ENCODE data around the gene ATP2C2.
"Not testable (repeated sequence)": the region's sequence is repeated elsewhere in the genome, so short reads cannot be mapped to it uniquely, and the experiment has no call there.

The ATP2C2 gene

DNA sequence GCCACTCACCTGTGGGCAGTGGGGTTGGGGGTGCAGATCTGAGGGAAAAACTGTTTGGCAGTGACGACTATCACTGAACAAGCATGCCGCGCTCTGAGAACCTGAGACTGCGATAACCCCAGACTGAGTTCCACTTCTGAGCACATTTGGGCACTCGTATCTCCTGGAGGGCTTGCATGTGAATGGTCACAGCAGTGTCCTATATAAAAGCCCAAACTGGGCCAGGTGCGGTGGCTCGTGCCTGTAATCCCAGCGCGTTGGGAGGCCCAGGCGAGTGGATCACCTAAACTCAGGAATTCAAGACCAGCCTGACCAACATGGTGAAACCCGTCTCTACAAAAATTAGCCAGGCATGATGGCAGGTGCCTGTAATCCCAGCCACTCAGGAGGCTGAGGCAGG, 18.7 kb downstream of the ATP2C2 start:
- no peak overlapping the region for H3K27ac ChIP-seq (ENCODE audit: low read length)
- no peaks in the 10 kb centered on the region for H3K4me1 ChIP-seq (ENCODE audit: control insufficient read depth, low read depth, low read length)
- H3K4me3 ChIP-seq (ENCODE audit: low read length): no peak overlapping the region
- no peaks in the 10 kb centered on the region for H3K27me3 ChIP-seq (ENCODE audit: control insufficient read depth, insufficient read depth, low read length)
- H3K9ac ChIP-seq (ENCODE audit: low read length): no peak overlapping the region
- H3K9me3 ChIP-seq (ENCODE audit: control insufficient read depth, low read depth, low read length): no peaks in the 10 kb centered on the region
- no peaks in the 10 kb centered on the region for H3K36me3 ChIP-seq (ENCODE audit: control insufficient read depth, low read depth, low read length)

DNA sequence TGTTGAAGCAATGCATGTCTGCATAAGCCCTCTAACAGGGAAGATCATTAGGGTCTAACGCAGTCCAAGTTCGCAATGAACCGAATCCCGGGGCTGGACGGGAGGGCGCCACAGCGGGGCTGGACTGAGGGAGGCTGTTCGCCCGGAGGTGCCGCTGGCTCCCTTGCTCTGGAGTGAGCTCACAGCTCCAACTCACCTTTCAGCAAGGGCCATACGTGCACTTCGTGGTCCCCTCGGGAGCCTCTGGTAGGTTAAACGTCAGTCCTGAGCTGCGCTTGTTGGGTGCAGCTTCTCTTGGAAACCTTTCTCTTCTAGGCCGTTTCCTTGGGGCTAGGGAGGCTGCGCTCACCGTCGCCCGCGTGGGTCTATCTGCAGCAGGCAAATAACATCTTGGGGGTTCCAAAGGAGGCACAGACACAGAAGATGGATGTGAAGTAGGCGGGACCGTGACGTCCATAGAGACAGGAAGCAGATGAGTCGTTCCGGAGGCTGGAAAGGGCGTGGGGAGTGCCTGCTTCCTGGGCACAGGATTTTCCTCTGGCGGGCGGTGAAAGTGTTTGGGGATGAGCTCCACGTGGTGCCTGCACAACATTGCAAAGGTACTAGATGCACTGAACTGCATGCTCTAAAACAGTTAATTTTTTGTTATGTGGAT, 21.9 kb downstream of the ATP2C2 start:
- H3K4me3 ChIP-seq (ENCODE audit: low read length): no peak overlapping the region
- no peaks in the 10 kb centered on the region for H3K36me3 ChIP-seq (ENCODE audit: control insufficient read depth, low read depth, low read length)
- H3K4me1 ChIP-seq (ENCODE audit: control insufficient read depth, low read depth, low read length): no peaks in the 10 kb centered on the region
- H3K9ac ChIP-seq (ENCODE audit: low read length): no peak overlapping the region
- no peaks in the 10 kb centered on the region for H3K9me3 ChIP-seq (ENCODE audit: control insufficient read depth, low read depth, low read length)
- H3K27me3 ChIP-seq (ENCODE audit: control insufficient read depth, insufficient read depth, low read length): no peaks in the 10 kb centered on the region
- no peak overlapping the region for H3K27ac ChIP-seq (ENCODE audit: low read length)

DNA sequence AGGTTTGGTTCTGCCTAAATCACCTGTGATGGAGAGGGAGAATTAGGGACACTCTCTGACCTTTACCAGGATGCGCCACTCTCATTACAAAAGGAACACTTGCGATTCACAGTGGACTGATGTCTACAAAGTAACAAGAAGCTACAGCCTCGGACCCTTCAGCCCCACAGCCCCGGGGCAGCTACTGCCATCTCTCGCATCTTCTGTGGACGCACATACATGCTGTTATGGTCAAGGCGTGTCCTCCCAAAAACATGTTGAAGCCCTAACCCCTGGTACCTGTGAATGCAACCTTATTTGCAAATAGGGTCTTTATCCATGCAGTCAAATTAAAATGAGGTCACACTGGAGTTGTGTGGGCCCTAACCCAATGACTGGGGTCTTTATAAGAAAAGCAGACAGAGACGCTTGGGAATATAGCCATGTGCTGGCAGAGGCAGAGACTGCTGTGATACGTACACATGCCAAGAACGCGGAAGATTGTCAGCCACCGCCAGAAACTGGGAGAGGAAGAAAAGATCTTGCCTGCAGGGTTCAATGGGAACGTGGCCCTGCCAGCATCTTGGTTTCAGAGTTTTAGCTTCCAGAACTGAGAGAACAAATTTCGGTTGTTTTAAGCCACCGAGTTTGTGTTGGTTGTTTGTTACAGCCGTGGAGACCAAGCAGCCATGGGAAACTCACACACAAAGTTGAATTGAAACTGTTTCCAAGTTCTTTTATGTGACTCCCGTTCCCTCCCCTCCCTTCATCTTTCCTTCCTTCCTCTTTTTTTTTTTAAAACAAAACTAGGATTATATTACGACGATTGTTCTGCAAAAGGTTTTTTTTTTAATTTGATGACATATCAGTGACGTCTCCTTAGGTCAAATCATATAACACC, 23.1 kb downstream of the ATP2C2 start:
- Histone ChIP-seq H3K4me1 (ENCODE audit: control insufficient read depth, low read depth, low read length) (no peaks in the 10 kb centered on the region), H3K27me3 (ENCODE audit: control insufficient read depth, insufficient read depth, low read length) (no peaks in the 10 kb centered on the region), H3K4me3 (ENCODE audit: low read length) (no peak overlapping the region), H3K9ac (ENCODE audit: low read length) (no peak overlapping the region), H3K27ac (ENCODE audit: low read length) (no peak overlapping the region), H3K36me3 (ENCODE audit: control insufficient read depth, low read depth, low read length) (no peaks in the 10 kb centered on the region), H3K9me3 (ENCODE audit: control insufficient read depth, low read depth, low read length) (no peaks in the 10 kb centered on the region)

DNA sequence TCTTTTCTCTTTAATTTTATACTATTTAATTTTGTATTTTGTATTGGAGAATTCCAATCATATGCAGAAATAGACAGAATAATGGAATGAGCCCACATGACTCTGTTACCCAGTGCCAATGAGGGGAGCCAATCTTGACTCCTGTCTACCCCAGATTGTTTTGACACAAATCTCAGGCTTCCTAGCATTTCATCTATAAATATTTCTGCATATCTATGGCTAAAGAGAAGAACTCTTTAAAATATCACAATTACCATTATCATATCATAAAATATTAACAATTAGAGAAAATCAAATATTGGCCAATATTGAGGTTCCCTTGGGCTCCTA, 23.7 kb downstream of the ATP2C2 start:
- H3K36me3 ChIP-seq (ENCODE audit: control insufficient read depth, low read depth, low read length): no peaks in the 10 kb centered on the region
- no peak overlapping the region for H3K27ac ChIP-seq (ENCODE audit: low read length)
- no peak overlapping the region for H3K9ac ChIP-seq (ENCODE audit: low read length)
- no peaks in the 10 kb centered on the region for H3K9me3 ChIP-seq (ENCODE audit: control insufficient read depth, low read depth, low read length)
- H3K27me3 ChIP-seq (ENCODE audit: control insufficient read depth, insufficient read depth, low read length): no peaks in the 10 kb centered on the region
- H3K4me3 ChIP-seq (ENCODE audit: low read length): no peak overlapping the region
- no peaks in the 10 kb centered on the region for H3K4me1 ChIP-seq (ENCODE audit: control insufficient read depth, low read depth, low read length)

DNA sequence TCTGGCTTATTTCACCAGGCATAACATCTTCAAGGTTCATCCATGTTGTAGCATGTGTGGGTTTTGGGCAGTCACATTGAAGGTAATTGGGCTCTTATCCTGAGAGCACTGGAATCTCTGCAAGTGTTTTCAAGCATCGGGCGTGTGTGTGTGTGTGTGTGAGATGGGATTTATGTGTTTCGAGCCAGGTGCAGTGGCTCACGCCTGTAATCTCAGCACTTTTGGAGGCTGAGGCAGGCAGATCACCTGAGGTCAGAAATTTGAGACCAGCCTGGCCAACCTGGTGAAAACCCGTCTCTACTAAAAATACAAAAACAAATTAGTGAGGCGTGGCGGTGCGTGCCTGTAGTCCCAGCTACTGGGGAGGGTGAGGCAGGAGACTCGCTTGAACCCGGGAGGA, 27.7 kb downstream of the ATP2C2 start:
- not testable (repeated sequence) for H3K9ac ChIP-seq (ENCODE audit: low read length); H3K27me3 ChIP-seq (ENCODE audit: control insufficient read depth, insufficient read depth, low read length); H3K4me3 ChIP-seq (ENCODE audit: low read length); H3K9me3 ChIP-seq (ENCODE audit: control insufficient read depth, low read depth, low read length); H3K36me3 ChIP-seq (ENCODE audit: control insufficient read depth, low read depth, low read length); H3K27ac ChIP-seq (ENCODE audit: low read length); H3K4me1 ChIP-seq (ENCODE audit: control insufficient read depth, low read depth, low read length)

DNA sequence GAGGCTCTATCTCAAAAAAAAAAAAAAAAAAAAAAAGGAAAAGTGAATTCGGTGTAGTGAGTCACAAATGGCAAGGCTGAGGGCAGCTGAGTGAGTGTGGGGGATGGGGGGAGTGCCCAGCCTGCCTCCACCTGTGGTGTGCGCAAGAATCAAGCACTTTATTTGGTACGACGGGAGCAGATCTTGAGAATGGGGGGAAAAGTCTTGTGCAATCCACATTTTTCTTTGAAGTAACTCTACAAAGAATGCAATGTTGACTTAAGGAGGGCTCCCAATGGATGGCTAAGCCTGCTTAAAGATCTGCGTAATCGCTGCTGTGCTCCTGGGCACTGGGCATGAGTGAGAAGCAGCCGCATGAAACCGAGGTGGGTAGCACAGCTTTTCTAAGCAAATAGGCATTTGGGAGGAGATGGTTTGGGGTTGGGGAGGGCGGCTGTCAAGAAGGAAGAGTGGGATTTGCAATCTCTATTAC, 28.2 kb downstream of the ATP2C2 start:
- H3K27me3 ChIP-seq (ENCODE audit: control insufficient read depth, insufficient read depth, low read length): no peaks in the 10 kb centered on the region
- no peaks in the 10 kb centered on the region for H3K4me1 ChIP-seq (ENCODE audit: control insufficient read depth, low read depth, low read length)
- H3K9ac ChIP-seq (ENCODE audit: low read length): no peak overlapping the region
- H3K9me3 ChIP-seq (ENCODE audit: control insufficient read depth, low read depth, low read length): no peaks in the 10 kb centered on the region
- H3K4me3 ChIP-seq (ENCODE audit: low read length): no peak overlapping the region
- H3K36me3 ChIP-seq (ENCODE audit: control insufficient read depth, low read depth, low read length): no peaks in the 10 kb centered on the region
- no peak overlapping the region for H3K27ac ChIP-seq (ENCODE audit: low read length)

DNA sequence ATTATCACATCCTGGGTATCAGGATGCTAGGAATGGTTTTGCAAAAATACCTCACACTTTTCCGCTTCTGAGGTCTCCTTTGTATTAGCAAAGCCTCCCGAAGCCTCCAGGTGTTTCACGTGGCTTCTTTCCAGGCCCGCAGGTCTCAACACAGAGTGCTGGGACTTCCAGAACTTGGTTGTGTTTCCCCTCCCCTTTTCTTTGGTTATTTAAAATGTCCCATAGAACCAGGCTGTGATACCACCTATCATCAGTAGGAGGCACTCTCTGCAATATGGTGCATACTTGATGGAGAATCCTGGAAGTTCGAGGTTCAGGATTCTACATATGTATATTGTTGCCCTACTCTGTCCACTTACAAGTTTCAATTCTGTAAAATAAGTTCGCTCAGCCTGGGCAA, 28.8 kb downstream of the ATP2C2 start:
- no peak overlapping the region for H3K9ac ChIP-seq (ENCODE audit: low read length)
- H3K4me1 ChIP-seq (ENCODE audit: control insufficient read depth, low read depth, low read length): no peaks in the 10 kb centered on the region
- H3K27ac ChIP-seq (ENCODE audit: low read length): no peak overlapping the region
- H3K27me3 ChIP-seq (ENCODE audit: control insufficient read depth, insufficient read depth, low read length): no peaks in the 10 kb centered on the region
- no peaks in the 10 kb centered on the region for H3K36me3 ChIP-seq (ENCODE audit: control insufficient read depth, low read depth, low read length)
- H3K4me3 ChIP-seq (ENCODE audit: low read length): no peak overlapping the region
- no peaks in the 10 kb centered on the region for H3K9me3 ChIP-seq (ENCODE audit: control insufficient read depth, low read depth, low read length)

DNA sequence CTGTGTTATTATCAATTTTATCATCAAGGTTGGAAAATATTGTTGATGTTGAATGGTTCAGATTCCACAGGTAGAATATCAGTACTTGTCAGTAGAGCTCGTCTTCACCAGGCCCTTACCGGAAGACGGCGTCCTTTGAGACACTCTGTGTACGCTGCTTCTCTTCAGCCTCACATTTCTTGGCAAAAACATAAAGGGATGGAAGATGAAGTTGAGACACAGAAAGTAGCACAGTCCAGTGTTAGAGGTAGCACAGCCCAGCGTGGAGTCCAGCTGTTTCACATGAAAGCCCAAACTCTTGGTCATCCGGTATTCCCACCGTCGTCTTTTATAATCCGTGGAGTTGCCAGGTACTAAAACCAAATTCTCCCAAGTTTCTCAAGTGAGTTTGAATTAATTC, 30.4 kb downstream of the ATP2C2 start:
- Histone ChIP-seq H3K36me3 (ENCODE audit: control insufficient read depth, low read depth, low read length) (no peaks in the 10 kb centered on the region), H3K27me3 (ENCODE audit: control insufficient read depth, insufficient read depth, low read length) (no peaks in the 10 kb centered on the region), H3K27ac (ENCODE audit: low read length) (no peak overlapping the region), H3K4me3 (ENCODE audit: low read length) (no peak overlapping the region), H3K9ac (ENCODE audit: low read length) (no peak overlapping the region), H3K4me1 (ENCODE audit: control insufficient read depth, low read depth, low read length) (no peaks in the 10 kb centered on the region), H3K9me3 (ENCODE audit: control insufficient read depth, low read depth, low read length) (no peaks in the 10 kb centered on the region)

DNA sequence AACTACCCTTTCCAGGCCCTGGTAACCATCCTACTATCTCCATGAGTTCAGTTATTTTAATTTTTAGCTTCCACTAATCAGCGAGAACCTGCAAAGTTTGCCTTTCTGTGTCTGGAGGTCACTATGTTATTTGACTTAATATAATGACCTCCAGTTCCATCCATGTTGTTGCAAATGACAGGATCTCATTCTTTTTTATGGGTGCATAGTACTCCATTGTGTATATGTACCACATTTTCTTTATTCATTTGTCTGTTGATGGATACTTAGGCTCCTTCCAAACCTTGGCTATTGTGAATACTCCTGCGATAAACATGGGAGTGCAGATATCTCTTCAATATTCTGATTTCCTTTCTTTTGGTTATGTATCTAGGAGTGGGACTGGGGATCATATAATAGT, 31.6 kb downstream of the ATP2C2 start:
- H3K9ac ChIP-seq (ENCODE audit: low read length); H3K4me1 ChIP-seq (ENCODE audit: control insufficient read depth, low read depth, low read length); H3K27ac ChIP-seq (ENCODE audit: low read length); H3K27me3 ChIP-seq (ENCODE audit: control insufficient read depth, insufficient read depth, low read length); H3K36me3 ChIP-seq (ENCODE audit: control insufficient read depth, low read depth, low read length); H3K4me3 ChIP-seq (ENCODE audit: low read length); H3K9me3 ChIP-seq (ENCODE audit: control insufficient read depth, low read depth, low read length): not testable (repeated sequence)

DNA sequence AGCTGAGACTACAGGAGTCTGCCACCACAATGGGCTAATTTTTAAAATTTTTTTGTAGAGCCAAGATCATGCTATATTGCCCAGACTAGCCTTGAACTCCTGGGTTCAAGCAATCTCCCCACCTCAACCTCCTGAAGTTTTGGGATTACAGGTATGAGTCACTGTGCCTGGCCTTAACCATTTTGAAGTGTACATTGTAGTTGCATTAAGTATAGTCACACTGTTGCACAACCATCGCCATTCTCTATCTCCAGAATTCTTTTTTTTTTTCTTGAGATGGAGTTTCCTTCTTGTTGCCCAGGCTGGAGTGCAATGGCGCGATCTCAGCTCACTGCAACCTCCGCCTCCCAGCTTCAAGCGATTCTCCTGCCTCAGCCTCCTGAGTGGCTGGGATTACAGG, 35.1 kb downstream of the ATP2C2 start:
- not testable (repeated sequence) for H3K27ac ChIP-seq (ENCODE audit: low read length); H3K9me3 ChIP-seq (ENCODE audit: control insufficient read depth, low read depth, low read length); H3K27me3 ChIP-seq (ENCODE audit: control insufficient read depth, insufficient read depth, low read length)

DNA sequence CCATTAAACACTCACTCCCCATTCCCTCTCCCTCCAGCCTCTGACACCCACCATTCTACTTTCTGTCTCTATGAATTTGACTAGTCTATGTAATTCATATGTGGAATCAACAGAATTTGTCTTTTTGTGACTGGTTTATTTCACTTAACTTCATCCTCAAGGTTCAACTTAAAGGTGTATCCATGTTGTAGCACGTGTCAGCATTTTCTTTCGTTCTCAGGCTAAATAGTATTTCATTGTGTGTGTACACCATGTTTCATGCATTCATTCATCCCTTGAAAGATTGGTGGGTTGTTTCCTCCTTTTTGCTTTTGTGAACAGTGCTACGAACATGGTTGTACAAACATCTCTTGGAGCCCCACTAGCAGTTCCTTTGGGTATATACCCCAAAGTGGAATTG, 36.0 kb downstream of the ATP2C2 start:
- H3K4me3 ChIP-seq (ENCODE audit: low read length): no peak overlapping the region
- no peak overlapping the region for H3K9ac ChIP-seq (ENCODE audit: low read length)
- H3K9me3 ChIP-seq (ENCODE audit: control insufficient read depth, low read depth, low read length): no peaks in the 10 kb centered on the region
- no peaks in the 10 kb centered on the region for H3K27me3 ChIP-seq (ENCODE audit: control insufficient read depth, insufficient read depth, low read length)
- H3K36me3 ChIP-seq (ENCODE audit: control insufficient read depth, low read depth, low read length): no peaks in the 10 kb centered on the region
- H3K27ac ChIP-seq (ENCODE audit: low read length): no peak overlapping the region
- H3K4me1 ChIP-seq (ENCODE audit: control insufficient read depth, low read depth, low read length): no peaks in the 10 kb centered on the region

More for the DNA sequence above, 35.1 kb downstream of the ATP2C2 start:
- not testable (repeated sequence) for H3K36me3 ChIP-seq (ENCODE audit: control insufficient read depth, low read depth, low read length); H3K4me1 ChIP-seq (ENCODE audit: control insufficient read depth, low read depth, low read length); H3K9ac ChIP-seq (ENCODE audit: low read length); H3K4me3 ChIP-seq (ENCODE audit: low read length)

Measured in iPS-18a (cell line).